HL-60 (cell line): ENCODE results near the gene ERCC6L2.

Experiments
- GABPA ChIP-seq: IDR thresholded peaks from 2 replicates; pipeline ENCODE4 v1.6.1; 2012; ENCODE audit warnings: low read depth
- POLR2AphosphoS5 ChIP-seq: IDR thresholded peaks from 2 replicates; pipeline ENCODE4 v1.6.1; 2012; ENCODE audit warnings: low read depth
- SPI1 ChIP-seq: IDR thresholded peaks from 2 replicates; pipeline ENCODE4 v1.6.1; 2012; ENCODE audit warnings: low read depth, mild to moderate bottlenecking, borderline replicate concordance
- TF ChIP-seq, protein P1 (sequence below): IDR thresholded peaks from one replicate; pipeline ENCODE4 v1.5.1; 2011; ENCODE audit warnings: low read length, control low read depth, inconsistent platforms; ENCODE audit not compliant: insufficient read depth
- TF ChIP-seq, protein P2 (sequence below): IDR thresholded peaks from 2 replicates; pipeline ENCODE4 v1.6.1; 2012; ENCODE audit warnings: low read depth; ENCODE audit not compliant: insufficient replicate concordance

- TF ChIP-seq, protein P1, sequence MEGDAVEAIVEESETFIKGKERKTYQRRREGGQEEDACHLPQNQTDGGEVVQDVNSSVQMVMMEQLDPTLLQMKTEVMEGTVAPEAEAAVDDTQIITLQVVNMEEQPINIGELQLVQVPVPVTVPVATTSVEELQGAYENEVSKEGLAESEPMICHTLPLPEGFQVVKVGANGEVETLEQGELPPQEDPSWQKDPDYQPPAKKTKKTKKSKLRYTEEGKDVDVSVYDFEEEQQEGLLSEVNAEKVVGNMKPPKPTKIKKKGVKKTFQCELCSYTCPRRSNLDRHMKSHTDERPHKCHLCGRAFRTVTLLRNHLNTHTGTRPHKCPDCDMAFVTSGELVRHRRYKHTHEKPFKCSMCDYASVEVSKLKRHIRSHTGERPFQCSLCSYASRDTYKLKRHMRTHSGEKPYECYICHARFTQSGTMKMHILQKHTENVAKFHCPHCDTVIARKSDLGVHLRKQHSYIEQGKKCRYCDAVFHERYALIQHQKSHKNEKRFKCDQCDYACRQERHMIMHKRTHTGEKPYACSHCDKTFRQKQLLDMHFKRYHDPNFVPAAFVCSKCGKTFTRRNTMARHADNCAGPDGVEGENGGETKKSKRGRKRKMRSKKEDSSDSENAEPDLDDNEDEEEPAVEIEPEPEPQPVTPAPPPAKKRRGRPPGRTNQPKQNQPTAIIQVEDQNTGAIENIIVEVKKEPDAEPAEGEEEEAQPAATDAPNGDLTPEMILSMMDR, result no peak
- TF ChIP-seq, protein P2, sequence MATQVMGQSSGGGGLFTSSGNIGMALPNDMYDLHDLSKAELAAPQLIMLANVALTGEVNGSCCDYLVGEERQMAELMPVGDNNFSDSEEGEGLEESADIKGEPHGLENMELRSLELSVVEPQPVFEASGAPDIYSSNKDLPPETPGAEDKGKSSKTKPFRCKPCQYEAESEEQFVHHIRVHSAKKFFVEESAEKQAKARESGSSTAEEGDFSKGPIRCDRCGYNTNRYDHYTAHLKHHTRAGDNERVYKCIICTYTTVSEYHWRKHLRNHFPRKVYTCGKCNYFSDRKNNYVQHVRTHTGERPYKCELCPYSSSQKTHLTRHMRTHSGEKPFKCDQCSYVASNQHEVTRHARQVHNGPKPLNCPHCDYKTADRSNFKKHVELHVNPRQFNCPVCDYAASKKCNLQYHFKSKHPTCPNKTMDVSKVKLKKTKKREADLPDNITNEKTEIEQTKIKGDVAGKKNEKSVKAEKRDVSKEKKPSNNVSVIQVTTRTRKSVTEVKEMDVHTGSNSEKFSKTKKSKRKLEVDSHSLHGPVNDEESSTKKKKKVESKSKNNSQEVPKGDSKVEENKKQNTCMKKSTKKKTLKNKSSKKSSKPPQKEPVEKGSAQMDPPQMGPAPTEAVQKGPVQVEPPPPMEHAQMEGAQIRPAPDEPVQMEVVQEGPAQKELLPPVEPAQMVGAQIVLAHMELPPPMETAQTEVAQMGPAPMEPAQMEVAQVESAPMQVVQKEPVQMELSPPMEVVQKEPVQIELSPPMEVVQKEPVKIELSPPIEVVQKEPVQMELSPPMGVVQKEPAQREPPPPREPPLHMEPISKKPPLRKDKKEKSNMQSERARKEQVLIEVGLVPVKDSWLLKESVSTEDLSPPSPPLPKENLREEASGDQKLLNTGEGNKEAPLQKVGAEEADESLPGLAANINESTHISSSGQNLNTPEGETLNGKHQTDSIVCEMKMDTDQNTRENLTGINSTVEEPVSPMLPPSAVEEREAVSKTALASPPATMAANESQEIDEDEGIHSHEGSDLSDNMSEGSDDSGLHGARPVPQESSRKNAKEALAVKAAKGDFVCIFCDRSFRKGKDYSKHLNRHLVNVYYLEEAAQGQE, result no peak
- no peak for TF ChIP-seq POLR2AphosphoS5
- no peak for TF ChIP-seq SPI1
- TF ChIP-seq GABPA, result no peak
These were observed 39.4 kb upstream of the ERCC6L2 start for GRCh38 chr9:95836072-95836471.
